Naive thymus-derived CD4-positive, alpha-beta T cell (primary cell): ENCODE results near the gene UBTD2. TPM values are rescaled to one million over a fixed set of nuclear protein-coding genes. Genes with fewer than 3 reads are reported as not detected.
"Not testable (repeated sequence)": the region's sequence is repeated elsewhere in the genome, so short reads cannot be mapped to it uniquely, and the experiment has no call there.

Source experiments
- ATAC-seq: fragments of 150-1000 bp; cut with Tn5 transposase; 2 replicates; pipeline ENCODE4 v1.10.0; 2021; ENCODE audit warnings: mild to moderate bottlenecking, moderate library complexity
- CTCF ChIA-PET: fragments of 350-600 bp; sonication (Branson Sonifier 250); formaldehyde crosslinking; loops from one replicate; lab custom pipeline; 2021; ENCODE audit warnings: antibody characterized with exemption; lab: Charles Lee
- POLR2A ChIA-PET: fragments of 350-600 bp; sonication (Branson Sonifier 250); formaldehyde crosslinking; loops from one replicate; lab custom pipeline; 2021; ENCODE audit warnings: antibody characterized with exemption, inconsistent platforms; lab: Charles Lee
- DNase-seq, 9 donors: peaks; one replicate each; pipeline versions ENCODE4 v3.0.0 to v3.0.0-alpha.2; 2020 to 2022; ENCODE audit warnings: mixed read lengths in 1 of 9
- H3K27ac ChIP-seq: one replicate; pipeline ENCODE4 v1.7.0; 2013; ENCODE audit warnings: mild to moderate bottlenecking, low read depth, low read length, moderate library complexity
- H3K27me3 ChIP-seq, 2 donors: one replicate each; pipeline ENCODE4 v1.7.0; 2013; ENCODE audit warnings: low read length in 2 of 2, mild to moderate bottlenecking in 2 of 2, moderate library complexity in 2 of 2; ENCODE audit not compliant: control insufficient read depth in 2 of 2, insufficient read depth in 2 of 2
- H3K36me3 ChIP-seq, 3 experiments: 1 replicate in 2 of 3; 2 replicates in 1 of 3; pipeline ENCODE4 v1.7.0; 2013; ENCODE audit warnings: low read length in 3 of 3, mild to moderate bottlenecking in 3 of 3, moderate library complexity in 1 of 3; ENCODE audit not compliant: insufficient read depth in 3 of 3, control insufficient read depth in 2 of 3
- H3K4me1 ChIP-seq, 2 donors: one replicate each; pipeline ENCODE4 v1.7.0; 2013; ENCODE audit warnings: low read length in 2 of 2, mild to moderate bottlenecking in 2 of 2, moderate library complexity in 1 of 2; ENCODE audit not compliant: control insufficient read depth in 2 of 2, insufficient read depth in 2 of 2
- H3K4me3 ChIP-seq: 2 replicates; pipeline ENCODE4 v1.7.0; 2013; ENCODE audit warnings: mild to moderate bottlenecking, low read length
- H3K9me3 ChIP-seq, 3 experiments: 1 replicate in 2 of 3; 2 replicates in 1 of 3; pipeline ENCODE4 v1.7.0; 2013; ENCODE audit warnings: low read length in 3 of 3; ENCODE audit not compliant: control insufficient read depth in 2 of 3
- H3K27ac Mint-ChIP-seq, 9 donors: one replicate each; pipeline ENCODE4 v1.8.0; 2020 to 2022; ENCODE audit warnings: mixed read lengths in 9 of 9, mild to moderate bottlenecking in 8 of 9, moderate library complexity in 5 of 9, inconsistent platforms in 2 of 9
- H3K27me3 Mint-ChIP-seq, 5 donors: one replicate each; pipeline ENCODE4 v1.8.0; 2021 to 2022; ENCODE audit warnings: mixed read lengths in 5 of 5, mild to moderate bottlenecking in 1 of 5
- H3K36me3 Mint-ChIP-seq, 5 donors: one replicate each; pipeline ENCODE4 v1.8.0; 2020 to 2022; ENCODE audit warnings: mixed read lengths in 5 of 5, mild to moderate bottlenecking in 3 of 5, inconsistent platforms in 1 of 5
- H3K4me1 Mint-ChIP-seq, 7 donors: one replicate each; pipeline ENCODE4 v1.8.0; 2020 to 2022; ENCODE audit warnings: mixed read lengths in 7 of 7, mild to moderate bottlenecking in 3 of 7, inconsistent platforms in 1 of 7
- H3K4me3 Mint-ChIP-seq, 10 donors: one replicate each; pipeline ENCODE4 v1.8.0; 2020 to 2022; ENCODE audit warnings: mild to moderate bottlenecking in 10 of 10, mixed read lengths in 10 of 10, moderate library complexity in 6 of 10, inconsistent platforms in 2 of 10
- H3K9me3 Mint-ChIP-seq, 11 donors: one replicate each; pipeline ENCODE4 v1.8.0; 2020 to 2022; ENCODE audit warnings: mixed read lengths in 11 of 11, mild to moderate bottlenecking in 4 of 11, inconsistent platforms in 1 of 11, moderate library complexity in 1 of 11
- intact Hi-C, 2 donors: fragments of 100-400 bp; cut with micrococcal nuclease; formaldehyde crosslinking; loops; one replicate each; pipeline ENCODE4 v1.15.1; 2023
- polyA plus RNA-seq, 2 donors: library from polyadenylated mRNA; unstranded; fragments of 300-500 nt; fragmentation: Illumina TruSeq; gene quantifications; one replicate each; pipeline ENCODE4 v1.2.3, GENCODE V29; 2021
- total RNA-seq, 6 experiments: library from RNA in 5 of 6; stranded (reverse) in 5 of 6; gene quantifications; 1 replicate in 5 of 6; 2 replicates in 1 of 6; pipeline ENCODE4 v1.2.3 and lab custom pipeline; 2021 to 2026

UBTD2 gene
- total and polyA plus RNA-seq, 7 experiments from 2014 or later = 2.3 to 8.3 (median 4.0) TPM

DNA sequence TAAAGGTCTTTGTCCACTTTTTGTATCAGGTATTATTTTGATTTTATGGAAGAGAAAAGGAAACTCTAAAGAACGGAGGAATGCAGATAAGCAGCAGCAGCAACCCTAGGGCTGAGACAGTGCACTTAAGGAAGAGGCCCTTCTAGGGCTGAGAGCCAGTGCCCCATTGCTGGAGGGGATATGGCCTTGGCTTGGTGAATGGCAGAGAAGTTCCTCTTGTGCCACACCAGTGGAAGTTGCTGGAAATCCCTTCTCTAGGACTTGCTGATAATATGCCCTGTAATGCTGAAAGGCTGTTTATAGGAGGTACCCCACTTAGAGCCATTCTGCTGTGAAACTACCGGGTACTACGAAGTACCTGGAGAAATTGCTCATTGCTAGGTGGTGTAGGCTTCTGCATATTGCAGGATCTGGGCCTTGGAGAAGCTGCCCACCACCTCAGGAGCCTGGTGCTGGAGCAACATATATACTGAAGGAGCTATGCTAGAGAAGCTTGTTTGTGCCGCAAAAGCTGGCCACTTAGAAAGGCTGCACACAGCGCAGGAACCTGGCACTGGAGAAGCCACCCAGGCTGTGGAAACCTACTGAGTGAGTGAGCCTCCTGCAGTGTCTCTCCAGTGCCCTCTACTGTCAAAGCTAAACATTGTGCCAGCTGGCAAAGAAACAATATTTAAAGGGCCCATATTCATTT is 9.6 kb upstream of the UBTD2 start:
- ChIA-PET CTCF (interaction anchor here (0.6 to 1.6 kb wide), 18 partner anchors 8 to 875 kb away, joined by 3 to 13 read pairs (median 4); partner anchors contain the start of gene STK10), POLR2A (no interaction called here)
- H3K36me3 Mint-ChIP-seq = no peaks in the 10 kb centered on the region
- Histone ChIP-seq H3K27me3 (no peaks in the 10 kb centered on the region), H3K4me1 (no peaks in the 10 kb centered on the region), H3K4me3 (no peak overlapping the region), H3K9me3 (no peaks in the 10 kb centered on the region), H3K27ac (no peak overlapping the region), H3K36me3 (no peaks in the 10 kb centered on the region)
- peak; percentile 20 to 77 (median 67) for DNase-seq
- peak; percentile 100 for ATAC-seq
- intact Hi-C loops = loop anchor here (1.0 to 2.0 kb wide), 9 partner anchors 9 to 1086 kb away; partner anchors contain the start of genes FGF18 (in 1 of the 2), STK10 (in 1 of the 2) and UBTD2 (in 1 of the 2)
- peaks cover 0 to 12% (median 0%) of the 10 kb centered on the region in 5 donors for H3K27me3 Mint-ChIP-seq
- H3K4me3 Mint-ChIP-seq = no peak overlapping the region
- H3K4me1 Mint-ChIP-seq = peaks cover 0 to 4% (median 2%) of the 10 kb centered on the region in 7 donors
- H3K9me3 Mint-ChIP-seq = no peaks in the 10 kb centered on the region
- H3K27ac Mint-ChIP-seq = peak overlapping the region in 1 of 9 donors; percentile 43

DNA sequence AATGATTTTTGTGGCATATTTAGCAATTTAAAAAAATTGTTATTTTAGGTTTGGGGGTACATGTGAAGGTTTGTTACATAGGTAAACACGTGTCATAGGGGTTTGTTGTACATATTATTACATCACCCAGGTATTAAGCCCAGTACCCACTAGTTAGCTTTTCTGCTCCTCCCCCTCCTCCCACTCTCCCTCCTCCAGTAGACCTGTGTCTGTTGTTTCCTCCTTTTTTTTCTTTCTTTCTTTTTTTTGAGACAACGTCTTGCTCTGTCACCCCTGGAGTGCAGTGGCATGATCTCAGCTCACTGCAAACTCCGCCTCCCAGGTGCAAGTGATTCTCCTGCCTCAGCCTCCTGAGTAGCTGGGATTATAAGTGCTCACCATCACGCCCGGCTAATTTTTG is 8.3 kb upstream of the UBTD2 start:
- POLR2A ChIA-PET = interaction anchor here (0.6 kb wide), 1 partner anchor 195 kb away, joined by 3 read pairs; no protein-coding TSS in a partner anchor
- CTCF ChIA-PET = interaction anchor here (0.7 to 1.4 kb wide), 5 partner anchors 11 to 954 kb away, joined by 3 to 4 read pairs (median 3); no protein-coding TSS in a partner anchor
- not testable (repeated sequence) for H3K4me3 ChIP-seq, H3K27ac ChIP-seq, H3K36me3 ChIP-seq, ATAC-seq, DNase-seq, H3K4me3 Mint-ChIP-seq, H3K4me1 Mint-ChIP-seq, H3K9me3 Mint-ChIP-seq, H3K36me3 Mint-ChIP-seq, H3K27me3 ChIP-seq, H3K9me3 ChIP-seq, H3K4me1 ChIP-seq
- Mint-ChIP-seq H3K27me3 (peaks cover 0 to 14% (median 0%) of the 10 kb centered on the region in 5 donors), H3K27ac (peak overlapping the region in 1 of 9 donors; percentile 45)
- intact Hi-C loops = loop anchor here in 1 of 2 donors (2.0 kb wide), 1 partner anchor 873 kb away; the partner anchor contains the start of gene FGF18

DNA sequence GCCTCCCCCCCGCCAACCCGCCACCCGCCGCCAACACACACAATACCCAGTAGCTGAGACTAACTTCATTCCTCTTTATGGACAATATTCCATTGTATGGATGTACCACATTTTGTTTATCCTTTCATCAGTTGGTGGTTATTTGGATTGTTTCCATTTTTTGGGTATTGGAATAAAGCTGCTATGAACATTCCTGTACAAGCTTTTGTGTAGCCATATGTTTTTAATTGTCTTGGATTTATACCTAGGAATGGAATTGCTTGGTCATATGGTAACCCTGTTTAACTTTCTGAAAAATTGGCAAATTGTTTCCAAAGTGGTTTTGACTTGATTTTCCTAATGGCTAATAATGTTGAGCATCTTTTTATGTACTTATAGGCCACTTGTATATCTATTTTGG is 4.9 kb upstream of the UBTD2 start:
- no peak for DNase-seq
- H3K27me3 ChIP-seq = no peaks in the 10 kb centered on the region
- no peaks in the 10 kb centered on the region for H3K36me3 ChIP-seq
- H3K9me3 ChIP-seq = no peaks in the 10 kb centered on the region
- no peaks in the 10 kb centered on the region for H3K4me1 ChIP-seq
- POLR2A ChIA-PET = interaction anchor here (1.1 kb wide), 1 partner anchor 100 kb away, joined by 3 read pairs; no protein-coding TSS in a partner anchor
- Mint-ChIP-seq H3K4me3 (no peak overlapping the region), H3K36me3 (no peaks in the 10 kb centered on the region), H3K9me3 (no peaks in the 10 kb centered on the region), H3K27ac (no peak overlapping the region), H3K4me1 (peaks cover 0 to 10% (median 9%) of the 10 kb centered on the region in 7 donors), H3K27me3 (peaks cover 0 to 23% (median 0%) of the 10 kb centered on the region in 5 donors)
- CTCF ChIA-PET = no interaction called here
- intact Hi-C loops = loop anchor here (10.0 kb wide), 3 partner anchors 166 to 874 kb away; partner anchors contain the start of genes CREBRF (in 1 of the 2), FGF18 (in 1 of the 2) and SH3PXD2B (in 1 of the 2)
- H3K4me3 ChIP-seq = no peak overlapping the region
- no peak overlapping the region for H3K27ac ChIP-seq
- no peak for ATAC-seq

DNA sequence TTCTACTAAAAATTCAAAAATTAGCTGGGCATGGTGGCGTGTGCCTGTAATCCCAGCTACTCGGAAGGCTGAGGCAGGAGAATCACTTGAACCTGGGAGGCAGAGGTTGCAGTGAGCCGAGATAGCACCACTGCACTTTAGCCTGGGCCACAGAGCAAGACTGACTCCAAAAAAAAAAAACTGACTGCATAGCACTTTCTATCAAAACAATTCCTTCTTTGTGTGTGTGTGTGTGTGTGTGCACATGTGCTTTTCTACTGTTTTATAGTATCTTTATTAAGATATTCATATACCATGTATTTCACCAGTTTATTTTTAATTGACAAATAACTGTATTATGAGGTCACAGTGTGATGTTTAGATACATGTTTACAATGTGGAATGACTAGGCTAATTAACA is 3.6 kb upstream of the UBTD2 start:
- H3K36me3 ChIP-seq, ATAC-seq, H3K4me3 Mint-ChIP-seq: not testable (repeated sequence)

DNA sequence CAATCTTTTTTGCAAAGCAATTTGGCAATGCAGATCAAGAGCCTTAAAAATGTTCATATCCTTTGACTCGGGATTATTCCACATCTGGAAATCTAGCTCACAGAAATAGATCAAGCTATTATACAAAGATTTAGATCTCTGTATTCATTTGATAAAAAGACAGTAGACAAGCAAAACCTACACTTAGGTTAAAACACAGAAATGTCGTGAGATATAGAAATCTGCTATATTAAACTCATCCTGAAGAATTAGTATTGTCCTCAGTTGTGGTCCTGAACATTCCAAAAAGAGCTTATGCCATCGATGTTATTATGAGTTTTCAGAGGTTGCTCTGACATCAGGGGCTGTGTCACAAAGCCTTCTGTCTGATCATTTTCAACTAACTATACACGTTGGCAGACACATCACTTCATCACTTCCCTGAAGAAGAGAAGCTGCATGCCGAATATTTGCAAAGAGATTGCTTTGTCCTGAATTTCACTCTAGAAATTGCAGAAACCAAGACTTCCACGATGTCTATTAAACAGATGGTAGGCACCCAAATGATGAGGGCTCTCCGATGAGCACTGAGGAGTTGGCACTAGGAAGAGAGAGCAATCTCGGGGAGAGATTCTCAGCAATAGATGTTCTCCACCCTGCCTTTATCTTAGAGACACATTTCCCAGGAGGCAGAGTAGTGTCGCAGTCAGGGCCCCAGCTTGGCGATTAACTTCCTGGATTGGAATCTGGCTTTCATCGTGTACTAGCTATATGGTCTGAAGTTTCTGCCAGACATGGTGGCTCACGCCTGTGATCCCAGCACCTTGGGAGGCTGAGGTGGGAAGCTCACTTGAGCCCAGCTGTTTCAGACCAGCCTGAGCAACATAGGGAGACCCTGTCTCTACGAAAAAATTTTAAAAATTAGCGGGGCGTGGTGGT is 1.9 kb upstream of the UBTD2 start:
- intact Hi-C loops = loop anchor here (2.0 to 10.0 kb wide), 5 partner anchors 169 to 871 kb away; partner anchors contain the start of genes CREBRF (in 1 of the 2), FGF18 (in 1 of the 2) and SH3PXD2B (in 1 of the 2)
- CTCF ChIA-PET = interaction anchor here (1.0 to 1.3 kb wide), 4 partner anchors 8 to 179 kb away, joined by 3 to 5 read pairs (median 4); no protein-coding TSS in a partner anchor

More for the DNA sequence above, 3.6 kb upstream of the UBTD2 start:
- H3K27ac ChIP-seq, POLR2A ChIA-PET, H3K27me3 ChIP-seq, DNase-seq, H3K36me3 Mint-ChIP-seq, H3K9me3 Mint-ChIP-seq, H3K27ac Mint-ChIP-seq, H3K4me3 ChIP-seq, H3K4me1 ChIP-seq, H3K9me3 ChIP-seq: not testable (repeated sequence)
- intact Hi-C loops = loop anchor here (1.0 to 10.0 kb wide), 4 partner anchors 168 to 872 kb away; partner anchors contain the start of genes CREBRF (in 1 of the 2), FGF18 (in 1 of the 2) and SH3PXD2B (in 1 of the 2)
- CTCF ChIA-PET = interaction anchor here (0.7 kb wide), 1 partner anchor 869 kb away, joined by 3 read pairs; no protein-coding TSS in a partner anchor
- Mint-ChIP-seq H3K27me3 (peaks cover 0 to 22% (median 0%) of the 10 kb centered on the region in 5 donors), H3K4me1 (peaks cover 3 to 17% (median 15%) of the 10 kb centered on the region in 7 donors)

More for the DNA sequence above, 1.9 kb upstream of the UBTD2 start:
- POLR2A ChIA-PET = interaction anchor here (0.7 kb wide), 1 partner anchor 411 kb away, joined by 3 read pairs; no protein-coding TSS in a partner anchor
- ATAC-seq (no peak), DNase-seq (no peak)
- H3K27me3 Mint-ChIP-seq = peaks cover 0 to 24% (median 0%) of the 10 kb centered on the region in 5 donors
- no peaks in the 10 kb centered on the region for H3K36me3 ChIP-seq
- H3K27ac Mint-ChIP-seq = peak overlapping the region; percentile 9 to 88 (median 57)
- no peaks in the 10 kb centered on the region for H3K9me3 Mint-ChIP-seq
- peaks cover 10 to 34% (median 25%) of the 10 kb centered on the region in 7 donors for H3K4me1 Mint-ChIP-seq
- peak overlapping the region; percentile 84 to 94 (median 88) for H3K4me3 Mint-ChIP-seq
- no peaks in the 10 kb centered on the region for H3K27me3 ChIP-seq
- no peak overlapping the region for H3K4me3 ChIP-seq
- H3K27ac ChIP-seq = no peak overlapping the region
- peaks cover 0 to 2% (median 0%) of the 10 kb centered on the region in 5 donors for H3K36me3 Mint-ChIP-seq
- H3K9me3 ChIP-seq = no peaks in the 10 kb centered on the region
- H3K4me1 ChIP-seq = peaks cover 11 to 13% of the 10 kb centered on the region in 2 donors
